Erythroblast (primary cell): Measurements from ENCODE around the gene PPP1R36.

Source experiments
- GATA1 ChIP-seq: IDR thresholded peaks from 2 replicates; pipeline ENCODE4 v1.6.1; 2011; ENCODE audit warnings: low read depth, mild to moderate bottlenecking, control low read depth, low read length, moderate library complexity
- POLR2A ChIP-seq: IDR thresholded peaks from 2 replicates; pipeline ENCODE4 v1.6.1; 2011; ENCODE audit warnings: mild to moderate bottlenecking, low read length

DNA sequence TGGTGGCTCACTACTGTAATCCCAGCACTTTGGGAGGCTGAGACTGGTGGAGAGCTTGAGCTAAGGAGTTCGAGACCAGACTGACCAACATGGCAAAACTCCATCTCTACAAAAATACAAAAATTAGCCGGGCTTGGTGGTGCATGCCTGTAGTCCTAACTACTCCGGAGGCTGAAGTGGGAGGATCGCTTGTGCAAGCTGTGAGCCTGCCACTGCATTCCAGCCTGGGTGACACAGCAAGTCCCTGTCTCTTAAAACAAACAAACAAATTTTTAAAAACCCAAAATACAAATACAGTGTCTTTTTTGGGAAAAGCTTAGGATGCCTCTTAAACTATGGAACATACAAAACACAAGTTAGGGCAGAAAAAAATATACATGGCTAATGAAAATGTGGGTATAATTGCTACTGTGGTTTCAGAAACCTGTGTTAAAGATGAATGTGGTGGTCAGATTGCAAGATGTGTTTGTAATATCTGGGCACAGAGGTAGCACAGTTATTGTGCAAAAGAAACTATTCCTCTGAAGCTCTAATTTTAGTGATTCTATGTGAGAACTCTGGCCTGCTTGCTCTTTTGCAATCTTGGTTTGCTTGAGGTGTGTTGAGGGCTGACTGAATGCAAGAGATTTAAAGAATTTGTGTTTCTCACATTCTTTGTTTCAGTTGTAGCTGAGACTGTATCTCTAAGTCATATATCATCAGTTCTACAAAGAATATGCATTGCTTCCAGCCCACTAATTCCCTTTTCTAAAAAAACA is 13.1 kb upstream of the PPP1R36 start:
- no peak for TF ChIP-seq POLR2A
- no peak for TF ChIP-seq GATA1
